Keratinocyte (primary cell): ENCODE results near the gene DCDC2B. TPM values are rescaled to one million over a fixed set of nuclear protein-coding genes. Genes with fewer than 3 reads are reported as not detected.

ENCODE experiments used
- DNase-seq: peaks from one replicate; pipeline ENCODE4 v3.0.0-alpha.2; 2011; ENCODE audit warnings: low read depth, missing footprints, low spot score
- FAIRE-seq: peaks from 2 replicates; lab custom pipeline; 2011; peaks lifted over from hg19 to GRCh38; lab: Jason Lieb, UNC
- H2AFZ ChIP-seq: 2 replicates; pipeline ENCODE4 v1.6.0; 2012; ENCODE audit warnings: low read length, control low read depth, inconsistent platforms; ENCODE audit not compliant: control insufficient read depth
- H3K27ac ChIP-seq: 2 replicates; pipeline ENCODE4 v1.5.1; 2011; ENCODE audit warnings: low read length; ENCODE audit not compliant: control insufficient read depth, insufficient read depth
- H3K27me3 ChIP-seq: 3 replicates; pipeline ENCODE4 v1.6.0; 2011; ENCODE audit warnings: low read length; ENCODE audit not compliant: control insufficient read depth, insufficient read depth; ENCODE audit errors: extremely low read depth
- H3K36me3 ChIP-seq, 2 experiments: 2 replicates in 1 of 2; 3 replicates in 1 of 2; pipeline ENCODE4 v1.5.1; 2011; ENCODE audit warnings: low read length in 2 of 2, mild to moderate bottlenecking in 1 of 2; ENCODE audit not compliant: control insufficient read depth in 2 of 2, insufficient read depth in 2 of 2; ENCODE audit errors: extremely low read depth in 1 of 2
- H3K4me1 ChIP-seq: 3 replicates; pipeline ENCODE4 v1.5.1; 2011; ENCODE audit warnings: low read length; ENCODE audit not compliant: control insufficient read depth, insufficient read depth; ENCODE audit errors: extremely low read depth
- H3K4me2 ChIP-seq: 3 replicates; pipeline ENCODE4 v1.6.0; 2011; ENCODE audit warnings: low read depth, low read length; ENCODE audit not compliant: control insufficient read depth, insufficient read depth; ENCODE audit errors: extremely low read depth
- H3K4me3 ChIP-seq, 3 experiments: fragments of 200-600 bp in 1 of 3; sonication (generic) in 1 of 3; 2 replicates in 2 of 3; 3 replicates in 1 of 3; pipeline ENCODE4 v1.5.1; 2011 to 2016; ENCODE audit warnings: low read length in 3 of 3, mild to moderate bottlenecking in 3 of 3, control low read depth in 2 of 3, inconsistent platforms in 1 of 3, low read depth in 1 of 3, mixed read lengths in 1 of 3, mixed run types in 1 of 3, moderate library complexity in 1 of 3; ENCODE audit not compliant: control insufficient read depth in 2 of 3, insufficient read depth in 2 of 3; ENCODE audit errors: extremely low read depth in 1 of 3
- H3K79me2 ChIP-seq: 2 replicates; pipeline ENCODE4 v1.6.0; 2012; ENCODE audit warnings: low read length; ENCODE audit not compliant: control insufficient read depth, insufficient read depth
- H3K9ac ChIP-seq: 3 replicates; pipeline ENCODE4 v1.6.0; 2011; ENCODE audit warnings: low read length; ENCODE audit not compliant: control insufficient read depth, insufficient read depth; ENCODE audit errors: extremely low read depth
- H3K9me1 ChIP-seq: 3 replicates; pipeline ENCODE4 v1.6.0; 2011; ENCODE audit warnings: low read length; ENCODE audit not compliant: control insufficient read depth, insufficient read depth; ENCODE audit errors: extremely low read depth
- H3K9me3 ChIP-seq: 2 replicates; pipeline ENCODE4 v1.5.1; 2012; ENCODE audit warnings: low read depth, low read length; ENCODE audit not compliant: control insufficient read depth
- H4K20me1 ChIP-seq: 3 replicates; pipeline ENCODE4 v1.6.0; 2011; ENCODE audit warnings: low read length; ENCODE audit not compliant: control insufficient read depth, insufficient read depth; ENCODE audit errors: extremely low read depth
- CTCF ChIP-seq, 3 experiments: IDR thresholded peaks in 1 of 3; conservative IDR thresholded peaks in 1 of 3; optimal IDR thresholded peaks in 1 of 3; 2 replicates in 2 of 3; 3 replicates in 1 of 3; pipeline versions ENCODE3 to v1.5.1; 2011; ENCODE audit warnings: low read length in 3 of 3, mild to moderate bottlenecking in 3 of 3, moderate library complexity in 2 of 3, control low read depth in 1 of 3, inconsistent platforms in 1 of 3; ENCODE audit not compliant: insufficient read depth in 2 of 3; ENCODE audit errors: extremely low read depth in 1 of 3
- EZH2 ChIP-seq: IDR thresholded peaks from one replicate; pipeline ENCODE4 v1.6.1; 2012; ENCODE audit warnings: inconsistent platforms, mild to moderate bottlenecking, low read length, moderate library complexity
- dilution Hi-C: fragments of 300-500 bp; cut with MboI; formaldehyde crosslinking; loops from one replicate; pipeline ENCODE4 v1.7.0; 2020; ENCODE audit warnings: low sequenced_read_pairs; ENCODE audit not compliant: extremely low pct_ligation_motif_present
- polyA plus RNA-seq, 5 experiments: library from polyadenylated mRNA; depleted of rRNA in 3 of 5; stranded (reverse) in 3 of 5; stranded (forward) in 1 of 5; unstranded in 1 of 5; fragments of >200 nt; gene quantifications; 1 replicate in 1 of 5; 2 replicates in 3 of 5; 3 replicates in 1 of 5; pipeline versions ENCODE4 v1.2.1 to v1.2.3, GENCODE V29; 2011 to 2012; ENCODE audit warnings: missing spikeins in 2 of 5, low read depth in 1 of 5, low replicate concordance in 1 of 5

The DCDC2B gene
- polyA plus RNA-seq, 1 donor (not counting 4 experiments of a cell fraction or from before 2014, with no cell fraction given), result not detected

DNA sequence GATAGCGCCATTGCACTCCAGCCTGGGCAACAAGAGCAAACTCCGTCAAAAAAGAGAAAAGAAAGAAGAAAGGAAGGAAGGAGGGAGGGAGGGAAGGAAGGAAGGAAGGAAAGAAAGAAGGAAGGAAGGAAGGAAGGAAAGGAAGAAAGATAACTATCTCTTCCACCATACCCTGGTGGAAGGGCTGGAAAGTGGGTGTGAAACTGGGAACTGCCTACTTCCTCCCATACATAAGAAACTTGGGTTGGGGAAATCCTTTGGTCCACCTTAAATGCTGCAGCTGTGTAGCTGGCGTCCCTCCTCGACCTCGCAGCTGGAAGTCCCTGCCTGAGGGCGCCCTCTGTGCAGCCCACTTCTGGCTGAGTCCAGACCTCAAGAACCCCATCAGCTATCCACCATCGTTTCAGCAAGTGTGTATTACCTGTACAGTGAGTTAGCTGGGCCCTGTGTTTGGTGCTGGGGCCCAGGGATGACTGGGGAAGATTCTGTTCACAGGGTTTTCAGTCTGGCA is 33.5 kb downstream of the DCDC2B start:
- Histone ChIP-seq H3K4me1 (peaks cover 12% of the 10 kb centered on the region), H3K27ac (no peak overlapping the region), H3K4me2 (no peak overlapping the region), H3K79me2 (no peaks in the 10 kb centered on the region), H2AFZ (no peak overlapping the region), H3K27me3 (no peaks in the 10 kb centered on the region), H3K9me1 (peaks cover 2% of the 10 kb centered on the region), H4K20me1 (no peaks in the 10 kb centered on the region), H3K9ac (no peak overlapping the region), H3K9me3 (no peaks in the 10 kb centered on the region), H3K36me3 (no peaks in the 10 kb centered on the region), H3K4me3 (no peak overlapping the region)
- dilution Hi-C loops, result no loop called here
- no peak for DNase-seq
- TF ChIP-seq CTCF (optimal IDR thresholded peaks at IDR 0.05 in 1 of 3, IDR thresholded peaks at IDR 0.05 in 1 of 3, conservative IDR thresholded peaks at IDR 0.05 in 1 of 3; ENCODE audit: extremely low read depth in 1 of 3, insufficient read depth in 2 of 3, low read length in 3 of 3), result no peak
- no peak for TF ChIP-seq EZH2
- no peak for FAIRE-seq

- dilution Hi-C loops, result no loop called here
- no peaks in the 10 kb centered on the region for H3K79me2 ChIP-seq
- H3K4me1 ChIP-seq, result peaks cover 17% of the 10 kb centered on the region
- H3K27me3 ChIP-seq, result no peaks in the 10 kb centered on the region
- no peak for TF ChIP-seq EZH2
- no peak for TF ChIP-seq CTCF (optimal IDR thresholded peaks at IDR 0.05 in 1 of 3, IDR thresholded peaks at IDR 0.05 in 1 of 3, conservative IDR thresholded peaks at IDR 0.05 in 1 of 3; ENCODE audit: extremely low read depth in 1 of 3, insufficient read depth in 2 of 3, low read length in 3 of 3)
- peak within 1 kb of the TSS; percentile 47 for H2AFZ ChIP-seq
- H3K4me3 ChIP-seq, result no peak within 1 kb of the TSS
- H3K9me3 ChIP-seq, result no peaks in the 10 kb centered on the region
- no peak within 1 kb of the TSS for H3K9ac ChIP-seq
- H3K4me2 ChIP-seq, result peak within 1 kb of the TSS; percentile 60
- no peak for DNase-seq
- H3K36me3 ChIP-seq, result no peaks in the 10 kb centered on the region
- no peak for FAIRE-seq
- H3K27ac ChIP-seq, result no peak within 1 kb of the TSS
- no peaks in the 10 kb centered on the region for H3K9me1 ChIP-seq
- no peaks in the 10 kb centered on the region for H4K20me1 ChIP-seq
Measured at GRCh38 chr1:32246888-32247273, 38.0 kb downstream of the DCDC2B start, which contains the start of gene FAM167B. FAM167B (plus strand) TSS chr1:32247222; CDS start chr1:32247422, 200 bp downstream.
